Measurements from ENCODE around the gene EFCAB7.

GRCh38 chr1:63590166-63590560 is 66.8 kb downstream of the EFCAB7 start:
- TF ChIP-seq, protein P1, sequence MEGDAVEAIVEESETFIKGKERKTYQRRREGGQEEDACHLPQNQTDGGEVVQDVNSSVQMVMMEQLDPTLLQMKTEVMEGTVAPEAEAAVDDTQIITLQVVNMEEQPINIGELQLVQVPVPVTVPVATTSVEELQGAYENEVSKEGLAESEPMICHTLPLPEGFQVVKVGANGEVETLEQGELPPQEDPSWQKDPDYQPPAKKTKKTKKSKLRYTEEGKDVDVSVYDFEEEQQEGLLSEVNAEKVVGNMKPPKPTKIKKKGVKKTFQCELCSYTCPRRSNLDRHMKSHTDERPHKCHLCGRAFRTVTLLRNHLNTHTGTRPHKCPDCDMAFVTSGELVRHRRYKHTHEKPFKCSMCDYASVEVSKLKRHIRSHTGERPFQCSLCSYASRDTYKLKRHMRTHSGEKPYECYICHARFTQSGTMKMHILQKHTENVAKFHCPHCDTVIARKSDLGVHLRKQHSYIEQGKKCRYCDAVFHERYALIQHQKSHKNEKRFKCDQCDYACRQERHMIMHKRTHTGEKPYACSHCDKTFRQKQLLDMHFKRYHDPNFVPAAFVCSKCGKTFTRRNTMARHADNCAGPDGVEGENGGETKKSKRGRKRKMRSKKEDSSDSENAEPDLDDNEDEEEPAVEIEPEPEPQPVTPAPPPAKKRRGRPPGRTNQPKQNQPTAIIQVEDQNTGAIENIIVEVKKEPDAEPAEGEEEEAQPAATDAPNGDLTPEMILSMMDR (IDR thresholded peaks at IDR 0.05; ENCODE audit: low read depth, low read length): no peak
- TF ChIP-seq EZH2phosphoT487 (IDR thresholded peaks at IDR 0.05; ENCODE audit: low read depth): no peak

All from OCI-LY3 (cell line).